Measurements from ENCODE around the gene SAXO2.
"Not testable (repeated sequence)": the region's sequence is repeated elsewhere in the genome, so short reads cannot be mapped to it uniquely, and the experiment has no call there.

DNA sequence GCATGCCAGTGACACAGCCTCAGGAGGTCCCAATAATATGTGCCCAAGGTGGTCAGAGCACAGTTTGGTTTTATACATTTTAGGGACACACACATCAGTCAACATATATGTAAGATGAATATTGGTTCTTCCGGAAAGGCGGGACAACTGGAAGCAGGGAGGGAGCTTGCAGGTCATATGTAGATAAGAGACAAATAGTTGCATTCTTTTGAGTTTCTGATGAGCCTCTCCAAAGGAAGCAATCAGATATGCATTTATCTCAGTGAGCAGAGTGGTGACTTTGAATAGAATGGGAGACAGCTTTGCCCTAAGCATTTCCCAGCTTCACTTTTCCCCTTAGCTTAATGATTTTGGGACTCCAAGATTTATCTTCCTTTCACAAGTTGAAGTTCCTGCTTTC is 4.5 kb downstream of the SAXO2 start:
- not testable (repeated sequence) for TF ChIP-seq TBP (IDR thresholded peaks at IDR 0.05; ENCODE audit: low read depth, low read length)
- TF ChIP-seq, protein P1, sequence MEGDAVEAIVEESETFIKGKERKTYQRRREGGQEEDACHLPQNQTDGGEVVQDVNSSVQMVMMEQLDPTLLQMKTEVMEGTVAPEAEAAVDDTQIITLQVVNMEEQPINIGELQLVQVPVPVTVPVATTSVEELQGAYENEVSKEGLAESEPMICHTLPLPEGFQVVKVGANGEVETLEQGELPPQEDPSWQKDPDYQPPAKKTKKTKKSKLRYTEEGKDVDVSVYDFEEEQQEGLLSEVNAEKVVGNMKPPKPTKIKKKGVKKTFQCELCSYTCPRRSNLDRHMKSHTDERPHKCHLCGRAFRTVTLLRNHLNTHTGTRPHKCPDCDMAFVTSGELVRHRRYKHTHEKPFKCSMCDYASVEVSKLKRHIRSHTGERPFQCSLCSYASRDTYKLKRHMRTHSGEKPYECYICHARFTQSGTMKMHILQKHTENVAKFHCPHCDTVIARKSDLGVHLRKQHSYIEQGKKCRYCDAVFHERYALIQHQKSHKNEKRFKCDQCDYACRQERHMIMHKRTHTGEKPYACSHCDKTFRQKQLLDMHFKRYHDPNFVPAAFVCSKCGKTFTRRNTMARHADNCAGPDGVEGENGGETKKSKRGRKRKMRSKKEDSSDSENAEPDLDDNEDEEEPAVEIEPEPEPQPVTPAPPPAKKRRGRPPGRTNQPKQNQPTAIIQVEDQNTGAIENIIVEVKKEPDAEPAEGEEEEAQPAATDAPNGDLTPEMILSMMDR (IDR thresholded peaks at IDR 0.05; ENCODE audit: control extremely low read depth in 1 of 3, insufficient read depth in 1 of 3, low read depth in 1 of 3, low read length in 3 of 3), result not testable (repeated sequence)
